CD8-positive, alpha-beta memory T cell (primary cell): Measurements from ENCODE around the gene PSD2. TPM values are rescaled to one million over a fixed set of nuclear protein-coding genes. Genes with fewer than 3 reads are reported as not detected.

Source experiments
- CTCF ChIA-PET: fragments of 350-600 bp; sonication (Branson Sonifier 250); formaldehyde crosslinking; loops from one replicate; lab custom pipeline; 2021; ENCODE audit warnings: antibody characterized with exemption; lab: Charles Lee
- POLR2A ChIA-PET: fragments of 350-600 bp; sonication (Branson Sonifier 250); formaldehyde crosslinking; loops from one replicate; lab custom pipeline; 2021; ENCODE audit warnings: antibody characterized with exemption; lab: Charles Lee
- DNase-seq, 5 donors: peaks; one replicate each; pipeline versions ENCODE4 v3.0.0 to v3.0.0-alpha.2; 2020 to 2022; ENCODE audit warnings: mixed read lengths in 1 of 5
- H3K27ac ChIP-seq: one replicate; pipeline ENCODE4 v1.7.0; 2013; ENCODE audit warnings: low read depth, mild to moderate bottlenecking, low read length, moderate library complexity
- H3K27me3 ChIP-seq: 2 replicates; pipeline ENCODE4 v1.7.0; 2013; ENCODE audit warnings: low read length, mild to moderate bottlenecking; ENCODE audit not compliant: insufficient read depth, poor library complexity, severe bottlenecking
- H3K36me3 ChIP-seq: 2 replicates; pipeline ENCODE4 v1.7.0; 2013; ENCODE audit warnings: mild to moderate bottlenecking, low read length, moderate library complexity; ENCODE audit not compliant: insufficient read depth
- H3K4me1 ChIP-seq: 2 replicates; pipeline ENCODE4 v1.7.0; 2013; ENCODE audit warnings: mild to moderate bottlenecking, low read length, moderate library complexity; ENCODE audit not compliant: insufficient read depth
- H3K4me3 ChIP-seq: 2 replicates; pipeline ENCODE4 v1.7.0; 2013; ENCODE audit warnings: mild to moderate bottlenecking, low read length
- H3K9me3 ChIP-seq: 2 replicates; pipeline ENCODE4 v1.7.0; 2013; ENCODE audit warnings: mild to moderate bottlenecking, low read length
- H3K27ac Mint-ChIP-seq, 8 donors: one replicate each; pipeline ENCODE4 v1.8.0; 2020 to 2021; ENCODE audit warnings: mixed read lengths in 8 of 8, mild to moderate bottlenecking in 6 of 8, inconsistent platforms in 3 of 8, moderate library complexity in 3 of 8
- H3K27me3 Mint-ChIP-seq, 2 donors: one replicate each; pipeline ENCODE4 v1.8.0; 2020 to 2021; ENCODE audit warnings: mixed read lengths in 2 of 2, mild to moderate bottlenecking in 1 of 2, moderate library complexity in 1 of 2
- H3K36me3 Mint-ChIP-seq, 3 donors: one replicate each; pipeline ENCODE4 v1.8.0; 2020 to 2021; ENCODE audit warnings: mixed read lengths in 3 of 3, inconsistent platforms in 1 of 3, mild to moderate bottlenecking in 1 of 3
- H3K4me1 Mint-ChIP-seq, 3 donors: one replicate each; pipeline ENCODE4 v1.8.0; 2020 to 2021; ENCODE audit warnings: mixed read lengths in 3 of 3, inconsistent platforms in 1 of 3, mild to moderate bottlenecking in 1 of 3
- H3K4me3 Mint-ChIP-seq, 7 donors: one replicate each; pipeline ENCODE4 v1.8.0; 2020 to 2021; ENCODE audit warnings: mixed read lengths in 7 of 7, mild to moderate bottlenecking in 6 of 7, moderate library complexity in 4 of 7, inconsistent platforms in 2 of 7
- H3K9me3 Mint-ChIP-seq, 5 donors: one replicate each; pipeline ENCODE4 v1.8.0; 2020 to 2022; ENCODE audit warnings: mixed read lengths in 5 of 5, mild to moderate bottlenecking in 3 of 5, moderate library complexity in 2 of 5, inconsistent platforms in 1 of 5
- polyA plus RNA-seq: library from polyadenylated mRNA; unstranded; fragments of 300-500 nt; fragmentation: Illumina TruSeq; gene quantifications from one replicate; pipeline ENCODE4 v1.2.3, GENCODE V29; 2021
- total RNA-seq, 2 experiments: library from RNA; stranded (reverse); gene quantifications; one replicate each; pipeline ENCODE4 v1.2.3, GENCODE V29; 2021

The PSD2 gene
- total and polyA plus RNA-seq, 3 experiments from 2014 or later, result 0.12 TPM; not detected in 2

DNA sequence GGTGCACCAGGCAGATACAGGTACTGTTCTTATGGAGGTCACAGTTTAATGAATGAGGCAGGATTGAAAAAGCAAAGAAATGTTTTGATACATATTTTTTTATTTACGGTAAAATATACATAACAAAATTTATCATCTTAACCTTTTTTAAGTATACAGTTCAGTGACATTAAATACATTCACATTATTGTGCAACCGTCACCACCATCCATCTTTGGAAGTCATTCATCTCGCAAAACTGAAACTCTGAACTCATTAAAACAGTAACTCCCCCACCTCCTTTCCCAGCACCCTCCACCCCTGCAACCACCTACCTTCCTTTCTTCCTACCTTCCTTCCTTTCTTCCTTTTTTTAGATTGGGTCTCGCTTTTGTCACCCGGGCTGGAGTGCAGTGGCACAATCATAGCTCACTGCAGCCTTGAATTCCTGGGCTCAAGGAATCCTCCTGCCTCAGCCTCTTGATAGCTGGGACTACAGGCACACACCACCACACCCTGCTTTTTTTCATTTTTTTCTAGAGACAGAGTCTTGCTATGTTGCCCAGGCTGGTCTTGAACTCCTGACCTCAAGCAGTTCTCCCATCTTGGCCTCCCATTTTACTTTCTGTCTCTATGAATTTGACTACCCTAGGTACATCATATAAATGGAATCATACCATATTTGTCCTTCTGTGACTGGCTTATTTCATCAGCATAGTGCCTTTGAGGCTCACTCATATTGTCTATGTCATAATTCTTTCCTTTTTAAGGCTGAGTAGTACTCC is 22.5 kb upstream of the PSD2 start:
- no peak overlapping the region for H3K27ac Mint-ChIP-seq
- H3K27me3 Mint-ChIP-seq, result peaks cover 7 to 9% of the 10 kb centered on the region in 2 donors
- Histone ChIP-seq H3K4me3 (no peak overlapping the region), H3K27me3 (no peaks in the 10 kb centered on the region), H3K36me3 (no peaks in the 10 kb centered on the region), H3K9me3 (no peaks in the 10 kb centered on the region), H3K4me1 (peaks cover 4% of the 10 kb centered on the region), H3K27ac (no peak overlapping the region)
- CTCF ChIA-PET, result interaction anchor here (1.2 to 1.3 kb wide), 2 partner anchors 9 to 14 kb away, joined by 3 to 4 read pairs; no protein-coding TSS in a partner anchor
- no peaks in the 10 kb centered on the region for H3K9me3 Mint-ChIP-seq
- no peak for DNase-seq
- POLR2A ChIA-PET, result no interaction called here
- H3K36me3 Mint-ChIP-seq, result no peaks in the 10 kb centered on the region
- no peak overlapping the region for H3K4me3 Mint-ChIP-seq
- H3K4me1 Mint-ChIP-seq, result peaks cover 0 to 7% (median 6%) of the 10 kb centered on the region in 3 donors

DNA sequence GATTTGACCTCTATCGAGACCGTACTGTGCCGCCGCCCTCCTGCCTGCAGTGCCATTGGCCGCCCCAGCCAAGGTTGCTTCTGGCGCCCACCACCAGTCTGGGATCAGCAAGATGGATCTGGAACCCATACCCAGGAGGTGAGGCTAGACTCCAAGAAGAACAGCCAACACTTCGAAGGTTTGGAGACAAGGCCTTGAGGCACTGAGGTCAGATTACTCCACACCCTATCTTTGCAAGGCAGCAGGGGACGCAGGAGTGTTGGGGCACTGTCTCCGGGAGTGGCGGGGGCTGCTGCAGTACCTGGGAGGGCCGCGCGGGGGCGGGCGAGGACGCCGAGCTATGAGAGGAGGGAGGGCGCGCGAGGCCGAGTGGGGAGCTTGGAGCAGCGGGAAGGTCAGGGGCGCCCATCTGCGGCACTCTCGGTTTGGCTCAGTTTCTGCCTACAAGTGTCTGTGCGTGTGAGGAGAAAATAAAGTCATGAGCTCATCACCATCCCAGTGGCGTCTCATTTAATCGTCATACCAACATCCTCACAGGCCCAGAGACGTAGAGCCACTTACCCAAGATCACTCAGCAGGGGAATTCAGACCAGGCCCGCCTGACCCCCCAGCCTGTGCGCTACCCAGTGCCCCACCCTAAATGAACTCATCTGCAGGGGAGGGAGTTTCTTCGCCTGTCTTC is 20.5 kb upstream of the PSD2 start:
- peaks cover 0 to 7% (median 6%) of the 10 kb centered on the region in 3 donors for H3K4me1 Mint-ChIP-seq
- H3K4me3 ChIP-seq, result no peak overlapping the region
- peak; percentile 66 to 80 (median 74) for DNase-seq
- no peaks in the 10 kb centered on the region for H3K36me3 ChIP-seq
- H3K27ac ChIP-seq, result no peak overlapping the region
- H3K27me3 Mint-ChIP-seq, result peaks cover 7 to 9% of the 10 kb centered on the region in 2 donors
- H3K27me3 ChIP-seq, result no peaks in the 10 kb centered on the region
- peak overlapping the region in 3 of 7 donors; percentile 32 to 52 (median 50) for H3K4me3 Mint-ChIP-seq
- ChIA-PET POLR2A (no interaction called here), CTCF (interaction anchor here (0.7 to 7.5 kb wide), 18 partner anchors 9 to 147 kb away, joined by 3 to 53 read pairs (median 4); no protein-coding TSS in a partner anchor)
- no peaks in the 10 kb centered on the region for H3K9me3 Mint-ChIP-seq
- H3K9me3 ChIP-seq, result no peaks in the 10 kb centered on the region
- no peaks in the 10 kb centered on the region for H3K36me3 Mint-ChIP-seq
- peaks cover 4% of the 10 kb centered on the region for H3K4me1 ChIP-seq
- no peak overlapping the region for H3K27ac Mint-ChIP-seq

DNA sequence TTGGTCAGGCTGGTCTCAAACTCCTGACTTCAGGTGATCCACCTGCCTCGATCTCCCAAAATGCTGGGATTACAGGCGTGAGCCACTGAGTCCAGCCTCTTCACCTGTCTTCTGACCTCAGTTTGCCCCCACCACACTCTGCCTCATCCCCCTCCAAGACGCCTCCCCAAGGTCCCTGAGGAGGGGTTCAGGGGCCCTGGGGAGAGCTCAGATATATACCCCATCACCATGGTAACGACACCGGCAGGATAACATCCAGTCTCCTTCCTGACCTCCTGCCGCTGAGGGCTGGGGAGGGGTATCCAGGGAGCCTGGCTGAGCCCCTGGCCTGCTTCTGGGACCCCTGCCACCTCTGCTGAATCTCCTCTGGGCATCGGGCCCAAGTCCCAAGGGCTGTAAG is 19.7 kb upstream of the PSD2 start:
- H3K4me1 Mint-ChIP-seq, result peaks cover 0 to 7% (median 6%) of the 10 kb centered on the region in 3 donors

DNA sequence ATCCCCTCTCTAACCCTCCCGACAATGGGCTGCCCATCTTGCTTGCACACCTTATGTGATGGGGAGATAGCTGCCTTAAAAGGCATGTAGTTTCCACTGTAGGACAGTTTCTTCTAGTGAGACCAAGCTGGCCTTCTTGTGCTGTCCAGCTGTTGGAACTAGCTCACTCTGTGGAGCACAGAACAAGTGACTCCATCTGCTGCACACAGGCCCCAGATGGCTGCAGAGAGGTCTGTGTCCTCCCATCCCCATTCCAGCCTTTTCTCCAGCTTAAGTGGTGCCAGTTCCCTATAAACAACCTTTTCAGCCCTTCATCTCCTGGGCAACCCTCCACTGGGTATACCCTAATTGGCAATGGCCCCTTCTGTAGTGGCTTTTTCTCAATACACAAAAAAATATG is 18.7 kb upstream of the PSD2 start:
- no peaks in the 10 kb centered on the region for H3K36me3 Mint-ChIP-seq
- H3K36me3 ChIP-seq, result no peaks in the 10 kb centered on the region
- CTCF ChIA-PET, result interaction anchor here (1.0 to 7.5 kb wide), 7 partner anchors 10 to 192 kb away, joined by 3 to 53 read pairs (median 4); no protein-coding TSS in a partner anchor

More for the DNA sequence above, 19.7 kb upstream of the PSD2 start:
- POLR2A ChIA-PET, result interaction anchor here (0.6 kb wide), 2 partner anchors 10 to 216 kb away, joined by 3 to 5 read pairs; no protein-coding TSS in a partner anchor
- H3K9me3 Mint-ChIP-seq, result no peaks in the 10 kb centered on the region
- Histone ChIP-seq H3K4me3 (no peak overlapping the region), H3K9me3 (no peaks in the 10 kb centered on the region), H3K4me1 (peaks cover 4% of the 10 kb centered on the region), H3K27ac (no peak overlapping the region), H3K36me3 (no peaks in the 10 kb centered on the region), H3K27me3 (no peaks in the 10 kb centered on the region)
- H3K27ac Mint-ChIP-seq, result peak overlapping the region in 1 of 8 donors; percentile 24
- no peaks in the 10 kb centered on the region for H3K36me3 Mint-ChIP-seq
- CTCF ChIA-PET, result interaction anchor here (0.7 to 7.5 kb wide), 16 partner anchors 9 to 145 kb away, joined by 3 to 53 read pairs (median 4); no protein-coding TSS in a partner anchor
- peak overlapping the region in 1 of 7 donors; percentile 59 for H3K4me3 Mint-ChIP-seq
- H3K27me3 Mint-ChIP-seq, result peaks cover 7 to 9% of the 10 kb centered on the region in 2 donors
- no peak for DNase-seq

DNA sequence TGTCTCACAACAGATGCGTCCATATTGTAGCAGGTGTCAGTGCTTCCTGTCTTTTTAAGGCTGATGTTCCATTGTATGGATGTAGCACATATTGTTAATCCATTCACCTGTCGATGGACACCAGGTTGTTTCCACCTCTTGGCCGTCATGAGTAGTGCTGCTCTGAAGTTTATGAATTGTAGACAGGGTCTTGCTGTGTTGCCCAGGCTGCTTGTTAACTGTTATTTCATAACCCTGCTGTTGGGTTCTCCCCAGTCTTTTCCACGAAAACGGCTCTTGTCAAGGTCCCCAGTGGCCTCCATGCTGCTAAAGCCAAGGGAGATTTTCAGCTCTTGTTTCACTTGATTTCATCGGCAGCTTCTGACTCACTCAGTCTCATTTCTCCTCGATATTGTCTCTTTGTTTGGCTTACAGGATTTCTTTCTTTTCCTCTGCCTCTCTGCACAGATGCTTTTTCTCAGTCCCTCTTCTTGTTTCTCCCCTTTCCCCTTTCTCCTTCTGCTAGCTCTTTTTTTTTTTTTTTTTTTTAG is 12.1 kb upstream of the PSD2 start:
- Mint-ChIP-seq H3K9me3 (no peaks in the 10 kb centered on the region), H3K36me3 (no peaks in the 10 kb centered on the region), H3K27ac (no peak overlapping the region), H3K27me3 (peaks cover 6 to 20% of the 10 kb centered on the region in 2 donors), H3K4me3 (no peak overlapping the region), H3K4me1 (peaks cover 0 to 8% (median 6%) of the 10 kb centered on the region in 3 donors)
- H3K27me3 ChIP-seq, result peaks cover 15% of the 10 kb centered on the region
- POLR2A ChIA-PET, result no interaction called here
- no peak overlapping the region for H3K27ac ChIP-seq
- DNase-seq, result no peak
- H3K4me1 ChIP-seq, result peaks cover 10% of the 10 kb centered on the region
- CTCF ChIA-PET, result interaction anchor here (9.7 kb wide), 1 partner anchor 185 kb away, joined by 146 read pairs; no protein-coding TSS in a partner anchor
- no peaks in the 10 kb centered on the region for H3K36me3 ChIP-seq
- no peaks in the 10 kb centered on the region for H3K9me3 ChIP-seq
- no peak overlapping the region for H3K4me3 ChIP-seq

More for the DNA sequence above, 18.7 kb upstream of the PSD2 start:
- Histone ChIP-seq H3K4me1 (peaks cover 4% of the 10 kb centered on the region), H3K4me3 (no peak overlapping the region), H3K27ac (no peak overlapping the region), H3K9me3 (no peaks in the 10 kb centered on the region), H3K27me3 (no peaks in the 10 kb centered on the region)
- no peak for DNase-seq
- H3K27ac Mint-ChIP-seq, result no peak overlapping the region
- POLR2A ChIA-PET, result no interaction called here
- no peaks in the 10 kb centered on the region for H3K9me3 Mint-ChIP-seq
- no peak overlapping the region for H3K4me3 Mint-ChIP-seq
- peaks cover 0 to 7% (median 6%) of the 10 kb centered on the region in 3 donors for H3K4me1 Mint-ChIP-seq
- H3K27me3 Mint-ChIP-seq, result peaks cover 7 to 9% of the 10 kb centered on the region in 2 donors

DNA sequence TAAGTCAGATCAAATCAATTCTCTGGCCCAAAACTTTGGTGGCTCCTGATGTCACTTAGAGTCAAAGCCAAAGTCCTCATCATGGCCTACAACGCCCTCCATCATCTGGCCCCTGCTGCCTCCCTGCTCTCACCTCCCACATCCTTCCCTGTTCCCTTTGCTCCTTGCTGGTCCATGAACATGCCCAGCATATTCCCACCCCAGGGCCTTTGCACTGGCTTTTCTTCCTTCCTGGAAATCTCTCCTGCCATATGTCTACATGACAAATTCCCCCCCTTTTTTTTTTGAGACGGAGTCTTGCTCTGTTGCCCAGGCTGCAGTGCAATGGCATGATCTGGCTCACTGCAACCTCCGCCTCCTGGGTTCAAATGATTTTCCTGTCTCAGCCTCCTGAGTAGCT is 11.1 kb upstream of the PSD2 start:
- Histone ChIP-seq H3K36me3 (no peaks in the 10 kb centered on the region), H3K4me3 (no peak overlapping the region), H3K4me1 (peaks cover 10% of the 10 kb centered on the region), H3K9me3 (no peaks in the 10 kb centered on the region), H3K27ac (no peak overlapping the region), H3K27me3 (peaks cover 15% of the 10 kb centered on the region)
- Mint-ChIP-seq H3K4me1 (peaks cover 0 to 8% (median 8%) of the 10 kb centered on the region in 3 donors), H3K27ac (no peak overlapping the region), H3K9me3 (no peaks in the 10 kb centered on the region), H3K4me3 (no peak overlapping the region), H3K27me3 (peaks cover 8 to 20% of the 10 kb centered on the region in 2 donors), H3K36me3 (no peaks in the 10 kb centered on the region)
- CTCF ChIA-PET, result interaction anchor here (9.7 kb wide), 1 partner anchor 184 kb away, joined by 146 read pairs; no protein-coding TSS in a partner anchor
- DNase-seq, result no peak
- POLR2A ChIA-PET, result no interaction called here

DNA sequence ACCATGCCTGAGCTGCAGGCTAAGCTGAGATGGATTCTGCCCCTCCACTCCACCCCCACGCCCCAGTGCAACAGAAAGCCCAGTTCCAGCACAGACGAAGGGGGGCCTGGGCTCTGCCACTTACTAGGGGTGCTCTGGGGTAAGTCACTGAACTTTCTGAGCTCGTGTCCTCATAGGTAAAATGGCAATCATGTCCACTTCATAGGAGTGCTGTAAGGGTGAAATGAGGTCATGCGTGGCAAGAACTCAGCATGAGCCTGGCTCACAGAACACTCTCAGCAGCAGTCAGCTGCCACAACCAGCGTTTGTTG is 8.4 kb upstream of the PSD2 start:
- POLR2A ChIA-PET, result no interaction called here
- H3K4me3 ChIP-seq, result no peak overlapping the region
- H3K36me3 ChIP-seq, result no peaks in the 10 kb centered on the region
- H3K4me1 Mint-ChIP-seq, result peaks cover 0 to 8% (median 8%) of the 10 kb centered on the region in 3 donors
- no peaks in the 10 kb centered on the region for H3K9me3 ChIP-seq
- H3K36me3 Mint-ChIP-seq, result peaks cover 0 to 1% (median 0%) of the 10 kb centered on the region in 3 donors
- peak overlapping the region in 4 of 7 donors; percentile 73 to 89 (median 86) for H3K4me3 Mint-ChIP-seq
- DNase-seq, result no peak
- H3K27me3 Mint-ChIP-seq, result peaks cover 13 to 24% of the 10 kb centered on the region in 2 donors
- peaks cover 15% of the 10 kb centered on the region for H3K27me3 ChIP-seq
- peaks cover 10% of the 10 kb centered on the region for H3K4me1 ChIP-seq
- CTCF ChIA-PET, result interaction anchor here (0.6 to 9.7 kb wide), 34 partner anchors 10 to 426 kb away, joined by 3 to 146 read pairs (median 4); partner anchors contain the start of genes NRG2 and PSD2
- H3K27ac ChIP-seq, result no peak overlapping the region
- no peaks in the 10 kb centered on the region for H3K9me3 Mint-ChIP-seq
- no peak overlapping the region for H3K27ac Mint-ChIP-seq
